ENCODE results near the gene CRYBG1. TPM values are rescaled to one million over a fixed set of nuclear protein-coding genes. Genes with fewer than 3 reads are reported as not detected.
A peak's percentile ranks its signal among the peaks of the same experiment; 100 is the strongest.
"Not testable (repeated sequence)": the region's sequence is repeated elsewhere in the genome, so short reads cannot be mapped to it uniquely, and the experiment has no call there.

The CRYBG1 gene
- total RNA-seq, 1 donor, result 15.5 TPM

- no peak overlapping the region for H3K4me3 ChIP-seq (ENCODE audit: low read depth, low read length)
- no peak for TF ChIP-seq CTCF (IDR thresholded peaks at IDR 0.05; ENCODE audit: insufficient read depth, low read depth, low read length)
- DNase-seq (ENCODE audit: low read depth), result no peak
Observed at GRCh38 chr6:106551155-106551554, 190.6 kb downstream of the CRYBG1 start.

- no peak for TF ChIP-seq CTCF (IDR thresholded peaks at IDR 0.05; ENCODE audit: insufficient read depth, low read depth, low read length)
- no peak overlapping the region for H3K4me3 ChIP-seq (ENCODE audit: low read depth, low read length)
- DNase-seq (ENCODE audit: low read depth), result no peak
Observed at GRCh38 chr6:106553440-106553839, 192.9 kb downstream of the CRYBG1 start.

GRCh38 chr6:106555767-106556166, 195.2 kb downstream of the CRYBG1 start:
- H3K4me3 ChIP-seq (ENCODE audit: low read depth, low read length), result no peak overlapping the region
- no peak for TF ChIP-seq CTCF (IDR thresholded peaks at IDR 0.05; ENCODE audit: insufficient read depth, low read depth, low read length)
- DNase-seq (ENCODE audit: low read depth), result no peak

- DNase-seq (ENCODE audit: low read depth), result peak; percentile 49
- TF ChIP-seq CTCF (IDR thresholded peaks at IDR 0.05; ENCODE audit: insufficient read depth, low read depth, low read length), result peak; percentile 36
- H3K4me3 ChIP-seq (ENCODE audit: low read depth, low read length), result no peak overlapping the region
Observed at GRCh38 chr6:106556368-106556960, 195.9 kb downstream of the CRYBG1 start.

- no peak overlapping the region for H3K4me3 ChIP-seq (ENCODE audit: low read depth, low read length)
- no peak for TF ChIP-seq CTCF (IDR thresholded peaks at IDR 0.05; ENCODE audit: insufficient read depth, low read depth, low read length)
- DNase-seq (ENCODE audit: low read depth), result peak; percentile 38
Observed at GRCh38 chr6:106557837-106558236, 197.3 kb downstream of the CRYBG1 start.

GRCh38 chr6:106558364-106558763, 197.8 kb downstream of the CRYBG1 start:
- no peak for TF ChIP-seq CTCF (IDR thresholded peaks at IDR 0.05; ENCODE audit: insufficient read depth, low read depth, low read length)
- no peak overlapping the region for H3K4me3 ChIP-seq (ENCODE audit: low read depth, low read length)
- no peak for DNase-seq (ENCODE audit: low read depth)

- H3K4me3 ChIP-seq (ENCODE audit: low read depth, low read length); DNase-seq (ENCODE audit: low read depth): not testable (repeated sequence)
Observed at GRCh38 chr6:106559659-106560058, 199.1 kb downstream of the CRYBG1 start.
